Measurements from ENCODE around the gene COQ10B. TPM values are rescaled to one million over a fixed set of nuclear protein-coding genes. Genes with fewer than 3 reads are reported as not detected.

Gene COQ10B
- total RNA-seq (2014; rRNA removed; shearing (Covaris generic)) (40.4 and 44.1 TPM in 2 replicates), polyA plus RNA-seq (2016; fragmentation: Nextera tagmentation; extraction: Ambion mirVana) (57.7 and 59.4 TPM in 2 replicates)

GRCh38 chr2:197453123-197453913 is at the start of gene COQ10B:
Gene COQ10B (plus strand): TSS chr2:197453552. CDS start chr2:197453561, 9 bp downstream.
- in situ Hi-C loops (cut with MboI), result no loop called here

GRCh38 chr2:197405582-197405981 is 47.8 kb upstream of the COQ10B start:
- in situ Hi-C loops (cut with MboI), result no loop called here
- WGBS, 2 experiments (ENCODE audit: low coverage in 1 of 2, low lambda C conversion rate in 2 of 2, missing lambda C conversion rate in 2 of 2), result 96 to 97% methylated on average over 2 of the region's 2 CpGs

More at GRCh38 chr2:197453123-197453913, at the start of gene COQ10B:
- peaks cover 19% of the 10 kb centered on the region for H3K4me1 ChIP-seq (ENCODE audit: insufficient read depth)
- peak within 1 kb of the TSS; percentile 97 for H3K4me2 ChIP-seq (ENCODE audit: unreplicated experiment)
- H3K36me3 ChIP-seq (ENCODE audit: low read depth), result no peaks in the 10 kb centered on the region
- 1% methylated on average over 64 to 70 of the region's 70 CpGs for WGBS, 2 experiments (ENCODE audit: low coverage in 1 of 2, low lambda C conversion rate in 2 of 2, missing lambda C conversion rate in 2 of 2)
- no peaks in the 10 kb centered on the region for H3K27me3 ChIP-seq (replicated peaks; ENCODE audit: insufficient read depth)
- peak within 1 kb of the TSS; percentile 90 for H3K4me3 ChIP-seq
- peak within 1 kb of the TSS; percentile 99 for H3K9ac ChIP-seq
- TF ChIP-seq EZH2phosphoT487 (IDR thresholded peaks at IDR 0.05; ENCODE audit: insufficient read depth, low read depth) (no peak), EZH2 (IDR thresholded peaks at IDR 0.05; ENCODE audit: insufficient read depth, poor library complexity, severe bottlenecking) (no peak)
- no peaks in the 10 kb centered on the region for H3K9me3 ChIP-seq (ENCODE audit: low read depth)
- peak; percentile 100 for DNase-seq
- no peaks in the 10 kb centered on the region for H3K9me2 ChIP-seq (ENCODE audit: insufficient read depth)
- H4K20me1 ChIP-seq (ENCODE audit: insufficient read depth), result peaks cover 13% of the 10 kb centered on the region; the same call in 1 of the 2 replicates
- H3K79me2 ChIP-seq (ENCODE audit: insufficient read depth), result peaks cover 45% of the 10 kb centered on the region
- H3K27ac ChIP-seq, result peak within 1 kb of the TSS; percentile 100
- peak within 1 kb of the TSS; percentile 85 for H2AFZ ChIP-seq
- peaks cover 16% of the 10 kb centered on the region for H3F3A ChIP-seq (ENCODE audit: insufficient read depth)

GRCh38 chr2:197414039-197414438 is 39.3 kb upstream of the COQ10B start:
- H2AFZ ChIP-seq, result no peak overlapping the region
- H3K9me3 ChIP-seq (ENCODE audit: low read depth), result no peaks in the 10 kb centered on the region
- 86 to 89% methylated on average over 5 of the region's 5 CpGs for WGBS, 2 experiments (ENCODE audit: low coverage in 1 of 2, low lambda C conversion rate in 2 of 2, missing lambda C conversion rate in 2 of 2)
- DNase-seq, result no peak
- H3K4me3 ChIP-seq, result no peak overlapping the region
- TF ChIP-seq EZH2phosphoT487 (IDR thresholded peaks at IDR 0.05; ENCODE audit: insufficient read depth, low read depth), result no peak
- TF ChIP-seq EZH2 (IDR thresholded peaks at IDR 0.05; ENCODE audit: insufficient read depth, poor library complexity, severe bottlenecking), result no peak
- no peaks in the 10 kb centered on the region for H4K20me1 ChIP-seq (ENCODE audit: insufficient read depth)
- H3K27ac ChIP-seq, result no peak overlapping the region
- peaks cover 100% of the 10 kb centered on the region for H3K79me2 ChIP-seq (ENCODE audit: insufficient read depth)
- no peaks in the 10 kb centered on the region for H3K27me3 ChIP-seq (replicated peaks; ENCODE audit: insufficient read depth)
- no peaks in the 10 kb centered on the region for H3K9me2 ChIP-seq (ENCODE audit: insufficient read depth)
- H3K9ac ChIP-seq, result no peak overlapping the region
- peaks cover 80% of the 10 kb centered on the region for H3K36me3 ChIP-seq (ENCODE audit: low read depth)
- no peaks in the 10 kb centered on the region for H3K4me1 ChIP-seq (ENCODE audit: insufficient read depth)
- H3F3A ChIP-seq (ENCODE audit: insufficient read depth), result peaks cover 4% of the 10 kb centered on the region; the same call in 1 of the 2 replicates
- no peak overlapping the region for H3K4me2 ChIP-seq (ENCODE audit: unreplicated experiment)
- in situ Hi-C loops (cut with MboI), result no loop called here

More at GRCh38 chr2:197405582-197405981, 47.8 kb upstream of the COQ10B start:
- Histone ChIP-seq H3K9ac (no peak overlapping the region), H3K9me2 (ENCODE audit: insufficient read depth) (no peaks in the 10 kb centered on the region), H3K9me3 (ENCODE audit: low read depth) (no peaks in the 10 kb centered on the region), H3K4me3 (no peak overlapping the region), H3K4me1 (ENCODE audit: insufficient read depth) (peaks cover 3% of the 10 kb centered on the region), H3K79me2 (ENCODE audit: insufficient read depth) (peaks cover 93% of the 10 kb centered on the region), H3K4me2 (ENCODE audit: unreplicated experiment) (no peak overlapping the region), H3K36me3 (ENCODE audit: low read depth) (peaks cover 94% of the 10 kb centered on the region), H2AFZ (no peak overlapping the region), H3K27ac (no peak overlapping the region), H3K27me3 (replicated peaks; ENCODE audit: insufficient read depth) (no peaks in the 10 kb centered on the region), H4K20me1 (ENCODE audit: insufficient read depth) (no peaks in the 10 kb centered on the region), H3F3A (ENCODE audit: insufficient read depth) (peaks cover 41% of the 10 kb centered on the region)
- TF ChIP-seq EZH2phosphoT487 (IDR thresholded peaks at IDR 0.05; ENCODE audit: insufficient read depth, low read depth), result no peak
- TF ChIP-seq EZH2 (IDR thresholded peaks at IDR 0.05; ENCODE audit: insufficient read depth, poor library complexity, severe bottlenecking), result no peak
- no peak for DNase-seq

GRCh38 chr2:197414515-197414914 is 38.8 kb upstream of the COQ10B start:
- no peaks in the 10 kb centered on the region for H4K20me1 ChIP-seq (ENCODE audit: insufficient read depth)
- 74 to 80% methylated on average over 2 of the region's 2 CpGs for WGBS, 2 experiments (ENCODE audit: low coverage in 1 of 2, low lambda C conversion rate in 2 of 2, missing lambda C conversion rate in 2 of 2)
- no peaks in the 10 kb centered on the region for H3K9me3 ChIP-seq (ENCODE audit: low read depth)
- H3K4me2 ChIP-seq (ENCODE audit: unreplicated experiment), result no peak overlapping the region
- H3K79me2 ChIP-seq (ENCODE audit: insufficient read depth), result peaks cover 100% of the 10 kb centered on the region
- H3K9ac ChIP-seq, result no peak overlapping the region
- TF ChIP-seq EZH2 (IDR thresholded peaks at IDR 0.05; ENCODE audit: insufficient read depth, poor library complexity, severe bottlenecking) (no peak), EZH2phosphoT487 (IDR thresholded peaks at IDR 0.05; ENCODE audit: insufficient read depth, low read depth) (no peak)
- peaks cover 80% of the 10 kb centered on the region for H3K36me3 ChIP-seq (ENCODE audit: low read depth)
- H3K4me1 ChIP-seq (ENCODE audit: insufficient read depth), result no peaks in the 10 kb centered on the region
- H3K27ac ChIP-seq, result no peak overlapping the region
- no peak for DNase-seq
- no peaks in the 10 kb centered on the region for H3K9me2 ChIP-seq (ENCODE audit: insufficient read depth)
- in situ Hi-C loops (cut with MboI), result no loop called here
- no peak overlapping the region for H2AFZ ChIP-seq
- H3F3A ChIP-seq (ENCODE audit: insufficient read depth), result peaks cover 9% of the 10 kb centered on the region; the same call in 1 of the 2 replicates
- no peaks in the 10 kb centered on the region for H3K27me3 ChIP-seq (replicated peaks; ENCODE audit: insufficient read depth)
- H3K4me3 ChIP-seq, result no peak overlapping the region

Data from GM23248 (cell line).